IPS-18c (cell line): ENCODE measurements around the gene AGTR1.
"Not testable (repeated sequence)": the region's sequence is repeated elsewhere in the genome, so short reads cannot be mapped to it uniquely, and the experiment has no call there.

Experiments
- H3K4me3 ChIP-seq: 2 replicates; pipeline ENCODE4 v1.7.0; 2013; ENCODE audit warnings: low read depth, mild to moderate bottlenecking, low read length, moderate library complexity; ENCODE audit not compliant: insufficient read depth
- H3K9me3 ChIP-seq: one replicate; pipeline ENCODE4 v1.6.1; 2013; ENCODE audit warnings: mild to moderate bottlenecking, low read length, moderate library complexity; ENCODE audit not compliant: control insufficient read depth, insufficient read depth

The AGTR1 gene

GRCh38 chr3:148746053-148746452 lies 48.4 kb downstream of the AGTR1 start:
- no peaks in the 10 kb centered on the region for H3K9me3 ChIP-seq
- no peak overlapping the region for H3K4me3 ChIP-seq

- H3K4me3 ChIP-seq, result no peak overlapping the region
- no peaks in the 10 kb centered on the region for H3K9me3 ChIP-seq
Observed at GRCh38 chr3:148748283-148748682, 50.6 kb downstream of the AGTR1 start.

DNA sequence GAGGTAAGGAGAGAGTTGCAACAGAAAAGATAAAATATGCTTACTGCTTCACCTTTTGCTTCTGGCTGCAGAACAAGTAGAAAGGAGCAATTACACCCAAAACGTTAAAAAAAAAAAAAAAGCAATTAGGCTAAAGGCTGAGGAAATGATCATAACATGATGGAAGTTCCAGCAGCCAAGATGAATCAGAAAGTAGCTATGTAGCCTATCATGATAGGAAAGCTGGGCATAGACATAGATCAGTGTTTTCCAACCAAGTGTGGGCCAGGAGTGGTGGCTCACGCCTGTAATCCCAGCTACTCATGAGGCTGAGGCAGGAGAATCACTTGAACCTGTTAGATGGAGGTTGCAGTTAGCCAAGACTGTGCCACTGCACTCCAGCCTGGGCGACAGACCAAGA lies 52.6 kb downstream of the AGTR1 start:
- Histone ChIP-seq H3K9me3 (peaks cover 2% of the 10 kb centered on the region), H3K4me3 (no peak overlapping the region)

DNA sequence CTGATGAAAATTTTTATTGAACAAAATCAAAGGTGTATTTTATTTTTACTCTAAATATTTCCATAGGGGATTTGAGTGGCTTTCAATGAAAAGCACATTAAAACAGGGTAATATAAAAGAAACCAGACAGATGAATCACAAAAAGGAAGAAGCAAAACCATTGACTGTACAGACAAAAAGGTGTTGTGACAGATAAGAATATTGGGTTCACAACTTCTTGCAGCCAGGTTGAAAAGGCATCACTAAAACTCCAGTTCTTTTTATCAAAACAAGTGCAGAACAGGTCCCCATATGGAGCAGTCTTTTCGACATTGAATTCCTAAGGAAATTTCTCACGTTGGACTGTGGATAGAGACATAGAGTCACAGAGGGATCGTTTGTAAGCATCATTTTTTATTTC lies 53.8 kb downstream of the AGTR1 start:
- peaks cover 2% of the 10 kb centered on the region for H3K9me3 ChIP-seq
- no peak overlapping the region for H3K4me3 ChIP-seq

DNA sequence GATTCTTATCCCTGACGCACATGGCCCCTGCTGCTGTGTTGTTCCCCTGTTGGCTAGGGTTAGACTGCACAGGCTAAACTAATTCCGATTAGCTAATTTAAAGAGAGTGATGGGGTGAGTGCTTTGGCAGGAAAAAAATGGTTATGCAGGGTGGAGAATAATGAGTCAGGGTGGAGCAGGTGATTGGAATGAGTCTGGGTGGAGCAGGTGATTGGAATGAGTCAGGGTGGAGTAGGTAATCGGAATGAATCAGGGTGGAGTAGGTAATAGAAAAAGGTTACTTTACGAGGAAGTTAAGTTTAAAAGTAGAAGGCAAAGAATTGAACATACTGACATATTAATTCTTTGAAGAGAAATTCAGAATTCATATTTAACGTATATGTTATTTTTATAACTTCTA lies 55.7 kb downstream of the AGTR1 start:
- H3K4me3 ChIP-seq, H3K9me3 ChIP-seq: not testable (repeated sequence)

GRCh38 chr3:148755570-148755969 lies 57.9 kb downstream of the AGTR1 start:
- no peak overlapping the region for H3K4me3 ChIP-seq
- H3K9me3 ChIP-seq, result peaks cover 2% of the 10 kb centered on the region

- H3K4me3 ChIP-seq, result no peak overlapping the region
Observed at GRCh38 chr3:148756311-148756710, 58.6 kb downstream of the AGTR1 start.

DNA sequence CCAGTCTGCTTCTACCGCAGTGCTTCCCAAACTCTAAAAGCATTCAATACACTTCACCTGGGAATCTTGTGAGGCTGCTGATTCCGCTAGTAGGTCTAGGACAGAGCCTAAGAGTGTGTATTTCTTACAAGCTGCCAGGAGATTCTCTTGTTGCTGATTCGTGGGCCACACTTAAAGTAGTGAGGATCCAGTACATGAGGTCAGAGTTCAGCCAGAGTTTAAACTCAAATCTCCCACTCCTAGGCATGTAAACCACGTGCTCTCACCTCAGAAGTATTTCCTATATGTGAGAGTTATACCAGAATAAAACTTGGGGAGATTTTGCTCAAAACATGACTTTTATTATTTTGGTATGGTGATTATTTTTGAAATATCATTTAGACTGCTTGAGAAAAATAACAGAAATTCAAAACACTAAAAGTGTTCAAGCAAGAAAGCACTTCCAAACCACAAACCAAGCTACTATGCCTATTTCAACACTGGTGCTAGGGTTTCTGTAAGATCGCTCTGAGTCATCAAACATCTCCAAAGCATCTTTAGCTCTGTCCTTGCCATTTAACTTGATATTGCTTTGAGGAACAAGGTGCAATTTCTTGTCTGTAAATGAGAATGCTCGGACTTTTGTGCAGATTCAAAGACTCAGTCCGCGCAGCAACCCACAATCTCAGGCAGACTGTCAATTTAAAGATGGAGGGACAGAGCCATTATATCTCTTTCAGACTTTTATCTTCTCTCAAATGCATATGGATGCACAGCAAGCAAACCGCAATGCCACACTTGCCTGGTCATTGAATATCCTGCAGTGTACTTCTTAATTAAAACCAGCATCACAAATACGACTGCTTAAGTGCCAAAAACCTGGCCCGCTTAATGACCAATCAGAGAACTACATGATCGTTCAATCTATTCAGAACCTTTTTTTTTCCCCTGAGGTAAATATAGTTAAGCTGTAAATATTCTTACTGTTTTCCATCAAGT lies 59.8 kb downstream of the AGTR1 start:
- peaks cover 2% of the 10 kb centered on the region for H3K9me3 ChIP-seq
- H3K4me3 ChIP-seq, result no peak overlapping the region

More at GRCh38 chr3:148756311-148756710, 58.6 kb downstream of the AGTR1 start:
- peaks cover 2% of the 10 kb centered on the region for H3K9me3 ChIP-seq

DNA sequence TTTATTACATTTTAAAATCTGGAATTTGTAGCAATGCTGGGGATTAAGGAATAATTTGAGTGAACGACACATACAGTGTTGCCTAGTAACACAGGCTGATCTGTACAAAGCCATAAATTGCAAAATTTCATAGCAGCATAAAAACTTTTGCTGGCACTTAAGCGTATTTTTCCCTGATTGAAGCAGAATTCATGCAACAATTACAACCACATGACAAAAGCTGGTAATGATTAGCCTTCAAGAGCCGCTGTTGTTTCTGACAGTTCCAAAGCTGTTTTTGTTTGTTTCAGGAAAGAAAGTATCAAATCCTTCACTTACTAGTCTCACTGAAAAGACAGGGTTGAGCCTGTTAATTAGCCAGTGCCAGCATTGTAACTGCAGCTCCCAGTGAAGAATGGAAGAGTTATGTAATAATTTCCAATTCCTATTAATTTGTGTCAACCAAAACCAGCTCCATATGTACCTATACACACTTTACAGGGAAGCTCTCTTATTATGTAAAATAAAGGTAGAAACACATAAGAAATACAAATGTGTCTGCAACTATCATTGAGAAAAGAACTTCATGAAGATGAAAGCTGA lies 60.7 kb downstream of the AGTR1 start:
- Histone ChIP-seq H3K4me3 (no peak overlapping the region), H3K9me3 (peaks cover 2% of the 10 kb centered on the region)

DNA sequence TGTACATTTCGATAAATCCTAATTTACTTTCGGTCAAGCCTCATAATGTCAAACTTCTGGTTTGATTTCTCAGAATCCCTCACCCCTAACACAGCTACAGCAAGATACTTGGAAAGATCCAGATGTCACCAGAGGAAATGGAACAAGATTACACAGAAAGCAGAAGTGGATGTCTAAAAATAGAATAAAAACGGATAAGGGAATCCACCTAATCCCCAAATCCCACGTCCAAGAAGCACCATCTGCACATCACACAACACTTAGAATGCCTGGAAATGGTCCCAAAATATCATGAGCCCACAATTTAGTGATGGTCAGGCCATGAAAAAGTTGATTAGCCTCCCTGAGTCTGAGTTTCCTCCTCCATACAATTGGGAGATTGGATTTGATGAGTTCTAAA lies 61.7 kb downstream of the AGTR1 start:
- H3K4me3 ChIP-seq, result no peak overlapping the region
- peaks cover 2% of the 10 kb centered on the region for H3K9me3 ChIP-seq

DNA sequence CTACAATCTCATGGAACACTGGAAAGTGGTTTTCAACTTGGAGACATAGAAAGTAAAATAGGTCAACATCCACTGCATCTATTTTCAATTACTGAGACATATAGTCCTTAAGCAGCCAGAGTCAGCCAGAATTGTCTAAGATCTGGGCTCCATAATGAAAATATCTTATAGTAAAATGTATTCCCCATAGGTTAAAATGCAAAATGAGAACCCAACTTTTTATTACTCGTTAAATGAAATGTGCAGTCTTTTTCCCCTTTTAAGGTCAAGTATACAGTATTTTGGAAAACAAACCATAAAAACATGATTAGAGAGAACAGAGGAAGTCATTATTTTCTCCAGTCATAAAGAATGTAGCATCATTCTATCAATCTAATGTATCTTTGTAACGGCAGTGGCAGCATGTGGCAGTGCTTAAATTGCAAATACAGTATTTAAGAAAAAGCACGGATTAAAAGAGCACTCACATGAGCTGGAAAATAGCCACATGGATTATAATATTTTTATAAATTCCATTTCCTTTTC lies 65.5 kb downstream of the AGTR1 start:
- H3K9me3 ChIP-seq, result no peaks in the 10 kb centered on the region
- H3K4me3 ChIP-seq, result no peak overlapping the region

- no peaks in the 10 kb centered on the region for H3K9me3 ChIP-seq
Observed at GRCh38 chr3:148763986-148764935, 66.6 kb downstream of the AGTR1 start.

GRCh38 chr3:148772361-148772760 lies 74.7 kb downstream of the AGTR1 start:
- no peak overlapping the region for H3K4me3 ChIP-seq
- H3K9me3 ChIP-seq, result no peaks in the 10 kb centered on the region

More at GRCh38 chr3:148763986-148764935, 66.6 kb downstream of the AGTR1 start:
- no peak overlapping the region for H3K4me3 ChIP-seq

GRCh38 chr3:148772835-148773234 lies 75.1 kb downstream of the AGTR1 start:
- no peaks in the 10 kb centered on the region for H3K9me3 ChIP-seq

DNA sequence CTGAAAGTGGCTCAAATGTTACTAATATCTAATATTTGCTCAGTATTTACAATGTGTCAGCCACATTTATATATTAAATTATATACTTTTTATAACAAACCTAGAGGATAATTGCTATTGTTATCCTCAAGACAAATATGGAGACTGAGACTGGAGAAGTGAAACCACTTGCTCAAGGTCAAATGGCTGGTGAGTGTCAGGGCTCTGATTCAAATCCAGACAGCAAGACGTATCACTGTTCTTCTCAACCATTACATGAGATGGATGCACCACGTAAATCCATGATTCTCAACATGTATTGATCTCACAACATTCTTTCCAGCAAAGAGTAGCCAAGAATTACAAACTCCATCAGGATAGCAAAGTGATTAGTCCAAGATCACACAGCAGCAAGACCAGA lies 76.1 kb downstream of the AGTR1 start:
- H3K9me3 ChIP-seq, result no peaks in the 10 kb centered on the region
- no peak overlapping the region for H3K4me3 ChIP-seq

More at GRCh38 chr3:148772835-148773234, 75.1 kb downstream of the AGTR1 start:
- H3K4me3 ChIP-seq, result no peak overlapping the region

- Histone ChIP-seq H3K9me3 (no peaks in the 10 kb centered on the region), H3K4me3 (no peak overlapping the region)
Observed at GRCh38 chr3:148778926-148779325, 81.2 kb downstream of the AGTR1 start.

DNA sequence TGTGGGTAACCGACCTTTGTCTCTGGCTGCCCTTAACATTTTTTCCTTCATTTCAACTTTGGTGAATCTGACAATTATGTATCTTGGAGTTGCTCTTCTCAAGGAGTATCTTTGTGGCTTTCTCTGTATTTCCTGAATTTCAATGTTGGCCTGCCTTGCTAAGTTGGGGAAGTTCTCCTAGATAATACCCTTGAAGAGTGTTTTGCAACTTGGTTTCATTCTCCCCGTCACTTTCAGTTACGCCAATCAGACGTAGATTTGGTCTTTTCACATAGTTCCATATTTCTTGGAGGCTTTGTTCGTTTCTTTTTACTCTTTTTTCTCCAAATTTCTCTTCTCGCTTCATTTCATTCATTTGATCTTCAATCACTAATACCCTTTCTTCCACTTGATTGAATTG lies 87.3 kb downstream of the AGTR1 start:
- H3K9me3 ChIP-seq, H3K4me3 ChIP-seq: not testable (repeated sequence)
